GM10248 (cell line): Measurements from ENCODE around the gene LDAH.

Experiments
- CTCF ChIA-PET: fragments of 300-600 bp; sonication (Branson Sonifier 250); formaldehyde crosslinking; extraction: SDS; loops from one replicate; lab custom pipeline; 2021; ENCODE audit warnings: antibody characterized with exemption; lab: Yijun Ruan, JAX
- POLR2A ChIA-PET: fragments of 350-650 bp; sonication (Branson Sonifier 250); formaldehyde crosslinking; extraction: SDS; loops from one replicate; lab custom pipeline; 2020; ENCODE audit warnings: antibody characterized with exemption; lab: Yijun Ruan, JAX
- DNase-seq: peaks from one replicate; pipeline ENCODE4 v3.0.0; 2012; ENCODE audit errors: extremely low spot score
- TF ChIP-seq, protein P1 (sequence below): IDR thresholded peaks from 2 replicates; pipeline ENCODE4 v1.5.1; 2012; ENCODE audit warnings: mild to moderate bottlenecking, low read depth; ENCODE audit errors: extremely low read depth, missing control alignments, control extremely low read depth

LDAH gene

DNA sequence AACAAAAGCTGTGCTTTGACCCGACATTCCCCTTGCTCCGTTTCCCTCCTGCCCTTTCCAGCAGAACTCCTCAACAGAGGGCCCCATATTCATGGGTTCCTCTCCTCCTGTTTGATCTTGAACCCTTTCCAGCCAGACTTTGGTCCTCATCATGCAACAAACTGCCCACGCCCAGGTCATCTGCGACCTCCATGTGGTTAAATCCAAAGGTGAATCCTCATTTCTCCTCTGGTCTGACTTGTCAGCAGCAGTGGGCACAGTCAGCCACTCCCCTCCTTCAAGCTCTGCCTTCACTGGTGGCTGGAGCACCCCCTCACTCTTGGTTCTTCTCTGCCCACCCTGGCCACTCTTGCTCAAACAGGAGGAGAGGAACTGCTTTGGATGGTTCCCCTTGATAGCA is 174.7 kb downstream of the LDAH start:
- CTCF ChIA-PET, result interaction anchor here (0.8 to 7.2 kb wide), 12 partner anchors 8 to 248 kb away, joined by 3 to 101 read pairs (median 8); partner anchors contain the start of gene RHOB
- no peak for DNase-seq
- POLR2A ChIA-PET, result interaction anchor here (6.9 kb wide), 1 partner anchor 200 kb away, joined by 82 read pairs; the partner anchor contains the start of gene RHOB
- TF ChIP-seq, protein P1, sequence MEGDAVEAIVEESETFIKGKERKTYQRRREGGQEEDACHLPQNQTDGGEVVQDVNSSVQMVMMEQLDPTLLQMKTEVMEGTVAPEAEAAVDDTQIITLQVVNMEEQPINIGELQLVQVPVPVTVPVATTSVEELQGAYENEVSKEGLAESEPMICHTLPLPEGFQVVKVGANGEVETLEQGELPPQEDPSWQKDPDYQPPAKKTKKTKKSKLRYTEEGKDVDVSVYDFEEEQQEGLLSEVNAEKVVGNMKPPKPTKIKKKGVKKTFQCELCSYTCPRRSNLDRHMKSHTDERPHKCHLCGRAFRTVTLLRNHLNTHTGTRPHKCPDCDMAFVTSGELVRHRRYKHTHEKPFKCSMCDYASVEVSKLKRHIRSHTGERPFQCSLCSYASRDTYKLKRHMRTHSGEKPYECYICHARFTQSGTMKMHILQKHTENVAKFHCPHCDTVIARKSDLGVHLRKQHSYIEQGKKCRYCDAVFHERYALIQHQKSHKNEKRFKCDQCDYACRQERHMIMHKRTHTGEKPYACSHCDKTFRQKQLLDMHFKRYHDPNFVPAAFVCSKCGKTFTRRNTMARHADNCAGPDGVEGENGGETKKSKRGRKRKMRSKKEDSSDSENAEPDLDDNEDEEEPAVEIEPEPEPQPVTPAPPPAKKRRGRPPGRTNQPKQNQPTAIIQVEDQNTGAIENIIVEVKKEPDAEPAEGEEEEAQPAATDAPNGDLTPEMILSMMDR, result no peak

DNA sequence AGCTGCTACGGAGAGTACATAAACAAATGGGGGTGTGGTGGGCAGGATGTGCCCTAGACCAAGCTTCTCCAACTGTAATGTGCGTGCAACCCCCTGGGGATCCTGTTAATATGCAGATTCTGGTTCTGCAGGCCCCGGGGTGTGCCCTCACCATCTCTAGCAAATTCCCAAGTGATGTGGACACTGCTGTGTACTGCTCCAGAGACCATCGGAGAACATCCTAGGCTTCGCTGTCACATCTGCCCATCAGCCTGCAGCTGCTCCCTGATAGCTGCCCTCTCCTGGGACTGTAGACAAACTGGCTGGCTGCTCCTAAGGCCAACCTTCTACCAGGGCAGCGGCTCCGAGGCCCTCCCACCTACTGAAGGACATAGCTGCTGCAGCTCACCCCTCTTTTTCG is 175.2 kb downstream of the LDAH start:
- ChIA-PET CTCF (interaction anchor here (0.8 to 7.2 kb wide), 10 partner anchors 8 to 248 kb away, joined by 3 to 101 read pairs (median 6); partner anchors contain the start of gene RHOB), POLR2A (interaction anchor here (2.0 to 6.9 kb wide), 2 partner anchors 200 to 201 kb away, joined by 14 to 82 read pairs; partner anchors contain the start of gene RHOB)
- no peak for DNase-seq
- TF ChIP-seq, protein P1, result no peak

DNA sequence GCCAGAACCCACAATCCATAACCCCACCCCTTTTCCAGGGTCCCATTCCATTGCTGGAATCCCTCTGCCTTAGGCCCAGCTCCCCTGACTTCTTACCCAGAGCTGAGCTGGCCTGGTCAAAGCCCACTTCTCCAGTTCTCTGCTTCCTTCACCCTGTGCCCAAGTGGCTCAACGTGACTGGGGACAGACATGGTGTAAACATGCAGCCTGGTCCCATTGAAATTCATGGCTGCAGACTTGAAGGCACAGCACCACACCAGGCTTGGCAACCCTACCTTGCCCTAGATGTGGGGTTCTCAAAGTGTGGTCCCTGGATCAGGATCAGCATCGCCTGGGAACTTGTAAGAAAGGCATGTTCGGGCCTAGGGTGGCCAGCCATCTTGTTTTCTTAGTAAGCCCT is 175.7 kb downstream of the LDAH start:
- POLR2A ChIA-PET, result interaction anchor here (2.0 kb wide), 1 partner anchor 200 kb away, joined by 14 read pairs; the partner anchor contains the start of gene RHOB
- CTCF ChIA-PET, result interaction anchor here (0.7 to 7.2 kb wide), 11 partner anchors 9 to 236 kb away, joined by 3 to 91 read pairs (median 5); partner anchors contain the start of gene RHOB
- TF ChIP-seq, protein P1, result no peak
- DNase-seq, result no peak

DNA sequence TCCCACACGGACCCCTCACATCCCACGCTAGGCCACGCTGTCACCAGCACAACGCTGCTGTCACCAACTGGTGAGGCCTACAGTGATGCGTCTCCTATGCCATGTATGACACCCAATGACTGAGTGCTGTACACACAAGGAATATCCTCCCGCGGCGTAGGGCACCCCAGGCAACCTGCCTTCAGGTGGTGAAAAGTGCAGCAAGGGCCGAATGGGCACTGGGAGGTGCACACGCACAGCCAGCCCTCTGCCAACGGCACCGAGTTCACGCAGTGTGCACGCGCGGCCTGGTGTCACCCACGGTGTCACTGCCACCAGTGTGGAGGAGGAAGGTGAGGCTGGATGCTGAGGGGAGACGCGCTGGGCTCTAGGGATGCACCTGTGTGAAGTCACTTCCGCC is 176.5 kb downstream of the LDAH start:
- CTCF ChIA-PET, result interaction anchor here (0.7 to 7.5 kb wide), 8 partner anchors 14 to 235 kb away, joined by 3 to 86 read pairs (median 7); partner anchors contain the start of gene RHOB
- TF ChIP-seq, protein P1, result no peak
- POLR2A ChIA-PET, result interaction anchor here (2.0 kb wide), 1 partner anchor 199 kb away, joined by 14 read pairs; the partner anchor contains the start of gene RHOB
- DNase-seq, result no peak

DNA sequence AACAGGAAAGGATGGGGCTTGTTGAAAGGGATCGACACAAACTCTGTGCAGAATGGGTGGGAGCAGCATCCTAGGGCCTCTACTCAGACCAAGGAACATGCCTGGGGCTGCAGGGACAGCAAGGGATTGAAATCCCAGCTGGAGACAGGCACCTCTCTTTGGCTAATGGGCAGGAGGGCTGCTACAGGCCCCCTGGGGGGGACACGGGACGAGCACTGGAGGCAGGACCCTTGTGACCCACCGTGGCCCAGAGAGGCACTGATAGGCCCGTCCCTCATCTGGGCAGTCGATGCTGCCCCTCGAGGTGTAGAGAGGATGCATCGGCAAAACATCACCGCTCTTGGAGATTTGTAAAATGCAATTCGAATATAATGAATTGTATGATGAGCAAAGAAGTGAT is 177.1 kb downstream of the LDAH start:
- TF ChIP-seq, protein P1, result no peak
- DNase-seq, result no peak
- CTCF ChIA-PET, result interaction anchor here (1.8 to 7.5 kb wide), 3 partner anchors 14 to 234 kb away, joined by 4 to 86 read pairs (median 52); partner anchors contain the start of gene RHOB
- POLR2A ChIA-PET, result interaction anchor here (2.0 kb wide), 1 partner anchor 199 kb away, joined by 14 read pairs; the partner anchor contains the start of gene RHOB

DNA sequence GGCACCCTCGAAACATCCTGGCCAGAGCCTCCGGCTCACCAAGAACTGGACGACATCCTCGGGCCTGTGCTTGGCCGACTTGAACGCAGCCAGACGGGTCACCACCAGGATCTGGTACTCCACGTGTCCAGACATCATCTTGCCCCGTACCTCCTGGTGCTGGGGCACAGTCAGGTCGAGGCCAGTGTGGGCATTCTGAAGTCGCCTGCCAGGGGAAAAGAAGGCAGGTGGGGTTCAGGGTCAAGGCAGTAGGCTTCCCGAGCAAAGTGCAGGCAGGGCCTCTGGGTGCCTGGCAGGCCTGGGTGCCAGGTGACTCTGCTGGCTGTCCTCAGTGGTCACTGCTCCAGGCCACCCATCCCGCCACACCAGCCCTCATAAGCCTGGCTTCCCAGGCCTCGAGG is 177.6 kb downstream of the LDAH start:
- POLR2A ChIA-PET, result no interaction called here
- TF ChIP-seq, protein P1, result no peak
- no peak for DNase-seq
- CTCF ChIA-PET, result interaction anchor here (1.6 to 7.5 kb wide), 4 partner anchors 9 to 234 kb away, joined by 3 to 92 read pairs (median 45); partner anchors contain the start of gene RHOB
